HepG2 (cell line): ENCODE data around the gene ITGA6. TPM values are rescaled to one million over a fixed set of nuclear protein-coding genes. Genes with fewer than 3 reads are reported as not detected.

ENCODE experiments used
- CEBPB ChIP-seq: IDR thresholded peaks from 2 replicates; pipeline ENCODE4 v1.6.1; 2011; ENCODE audit warnings: low read depth, low read length, improper control_type of control experiment, borderline replicate concordance
- KAT8 ChIP-seq: IDR thresholded peaks from 2 replicates; pipeline ENCODE4 v1.6.1; 2016; ENCODE audit warnings: missing genetic modification reagents, missing compliant biosample characterization
- KDM2A ChIP-seq: sonication (generic); formaldehyde crosslinking; IDR thresholded peaks from 2 replicates; pipeline ENCODE4 v1.4.0; 2020; ENCODE audit warnings: low read depth, missing genetic modification reagents, borderline replicate concordance
- POGZ ChIP-seq: sonication (generic); formaldehyde crosslinking; IDR thresholded peaks from 2 replicates; pipeline ENCODE4 v1.4.0; 2020; ENCODE audit warnings: mild to moderate bottlenecking, missing genetic modification reagents
- SALL1 ChIP-seq: sonication (generic); formaldehyde crosslinking; IDR thresholded peaks from 2 replicates; pipeline ENCODE4 v1.8.0; 2022; ENCODE audit warnings: mild to moderate bottlenecking, missing genetic modification reagents
- SKI ChIP-seq: fragments of 450-650 bp; IDR thresholded peaks from one replicate; pipeline ENCODE4 v1.6.1; 2018; ENCODE audit warnings: mild to moderate bottlenecking; ENCODE audit not compliant: partially characterized antibody
- SOX5 ChIP-seq: IDR thresholded peaks from 2 replicates; pipeline ENCODE4 v1.6.1; 2016; ENCODE audit warnings: borderline replicate concordance
- TSC22D2 ChIP-seq: sonication (generic); formaldehyde crosslinking; IDR thresholded peaks from 2 replicates; pipeline ENCODE4 v1.5.1; 2020; ENCODE audit warnings: missing genetic modification reagents, mild to moderate bottlenecking, borderline replicate concordance
- ZNF354B ChIP-seq: sonication (generic); formaldehyde crosslinking; IDR thresholded peaks from 2 replicates; pipeline ENCODE4 v1.8.0; 2022; ENCODE audit warnings: mild to moderate bottlenecking, missing genetic modification reagents
- polyA plus RNA-seq, 8 experiments: library from polyadenylated mRNA; depleted of rRNA in 3 of 8; stranded (reverse) in 7 of 8; unstranded in 1 of 8; fragments of >200 nt; fragmentation: Illumina TruSeq in 4 of 8; extraction: Trizol in 4 of 8; gene quantifications; 2 replicates each; pipeline versions ENCODE4 v1.2.1 to v1.2.3, GENCODE V29; 2011 to 2016; ENCODE audit warnings: low read depth in 4 of 8, missing spikeins in 1 of 8, mixed read lengths in 1 of 8; ENCODE audit not compliant: insufficient read depth in 1 of 8
- total RNA-seq, 5 experiments: library from RNA; depleted of rRNA; stranded (reverse); fragments of >200 nt; fragmentation: Illumina TruSeq; extraction: Trizol; gene quantifications; 2 replicates each; pipeline ENCODE4 v1.2.3, GENCODE V29; 2016; ENCODE audit warnings: low read depth in 1 of 5
- TF ChIP-seq, protein P1 (sequence below): sonication (generic); formaldehyde crosslinking; IDR thresholded peaks from 2 replicates; pipeline ENCODE4 v1.5.1; 2020; ENCODE audit warnings: mild to moderate bottlenecking, missing genetic modification reagents
- TF ChIP-seq, protein P2 (sequence below): IDR thresholded peaks from 2 replicates; pipeline ENCODE4 v1.6.1; 2012; ENCODE audit warnings: inconsistent platforms
- TF ChIP-seq, protein P3 (sequence below): sonication (generic); formaldehyde crosslinking; IDR thresholded peaks from 2 replicates; pipeline ENCODE4 v1.4.0; 2020; ENCODE audit warnings: missing genetic modification reagents, borderline replicate concordance
- TF ChIP-seq, protein P4 (sequence below): fragments of 450-650 bp; IDR thresholded peaks from 2 replicates; pipeline ENCODE4 v1.6.1; 2016
- TF ChIP-seq, protein P5 (sequence below): sonication (generic); formaldehyde crosslinking; IDR thresholded peaks from 2 replicates; pipeline ENCODE4 v1.8.0; 2022; ENCODE audit warnings: low read depth, missing genetic modification reagents
- TF ChIP-seq, protein P6 (sequence below), 2 experiments: sonication (generic) in 1 of 2; formaldehyde crosslinking in 1 of 2; IDR thresholded peaks; 2 replicates each; pipeline versions ENCODE4 v1.4.0 to v1.6.1; 2018 to 2020; ENCODE audit warnings: missing genetic modification reagents in 2 of 2, borderline replicate concordance in 1 of 2, low read depth in 1 of 2, mild to moderate bottlenecking in 1 of 2, missing biosample characterization in 1 of 2

Gene ITGA6
- total and polyA plus RNA-seq, 2 of the 13 experiments (the other 11 are each of a cell fraction or from before 2014, with no cell fraction given), result 24.0 to 92.5 TPM

DNA sequence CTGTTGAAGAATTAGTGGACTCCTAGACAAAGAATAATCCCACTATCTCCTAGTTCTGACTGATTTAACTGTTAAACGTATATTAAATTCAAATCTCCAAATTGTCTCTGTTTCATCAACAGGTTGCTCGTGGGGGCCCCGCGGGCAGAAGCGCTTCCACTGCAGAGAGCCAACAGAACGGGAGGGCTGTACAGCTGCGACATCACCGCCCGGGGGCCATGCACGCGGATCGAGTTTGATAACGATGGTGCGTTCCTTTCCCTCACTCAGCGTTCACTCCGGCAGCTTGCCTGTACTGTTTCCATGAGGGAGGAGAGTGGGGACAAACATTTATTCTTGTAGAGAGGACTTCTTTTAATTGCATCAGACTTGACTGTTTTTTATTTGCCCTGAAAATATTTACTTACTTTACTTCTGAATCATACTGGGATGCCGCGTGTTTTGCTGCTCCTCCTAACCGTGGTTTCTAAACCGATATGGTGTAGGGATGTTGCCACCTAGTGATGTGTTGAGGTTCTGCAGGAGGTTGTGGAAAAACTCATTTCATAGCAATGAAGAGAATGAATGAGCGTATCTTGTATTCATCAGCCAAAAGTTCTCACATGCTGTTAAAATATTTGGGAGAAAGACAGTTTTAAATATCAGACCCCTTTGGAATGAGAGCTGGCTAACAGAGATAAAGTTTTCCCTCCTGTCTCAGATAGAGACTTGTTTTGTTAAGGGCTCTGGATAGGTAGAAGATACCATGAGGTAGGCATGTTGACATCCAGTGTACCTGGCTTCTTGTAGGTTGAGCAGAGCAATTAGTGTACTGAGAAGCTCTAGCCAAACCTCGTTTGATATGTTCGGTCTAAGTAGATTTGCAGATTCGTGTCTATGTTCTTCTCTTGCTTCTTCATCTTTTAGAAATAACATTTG, 38.3 kb downstream of the ITGA6 start (continued):
- TF ChIP-seq, protein P1, sequence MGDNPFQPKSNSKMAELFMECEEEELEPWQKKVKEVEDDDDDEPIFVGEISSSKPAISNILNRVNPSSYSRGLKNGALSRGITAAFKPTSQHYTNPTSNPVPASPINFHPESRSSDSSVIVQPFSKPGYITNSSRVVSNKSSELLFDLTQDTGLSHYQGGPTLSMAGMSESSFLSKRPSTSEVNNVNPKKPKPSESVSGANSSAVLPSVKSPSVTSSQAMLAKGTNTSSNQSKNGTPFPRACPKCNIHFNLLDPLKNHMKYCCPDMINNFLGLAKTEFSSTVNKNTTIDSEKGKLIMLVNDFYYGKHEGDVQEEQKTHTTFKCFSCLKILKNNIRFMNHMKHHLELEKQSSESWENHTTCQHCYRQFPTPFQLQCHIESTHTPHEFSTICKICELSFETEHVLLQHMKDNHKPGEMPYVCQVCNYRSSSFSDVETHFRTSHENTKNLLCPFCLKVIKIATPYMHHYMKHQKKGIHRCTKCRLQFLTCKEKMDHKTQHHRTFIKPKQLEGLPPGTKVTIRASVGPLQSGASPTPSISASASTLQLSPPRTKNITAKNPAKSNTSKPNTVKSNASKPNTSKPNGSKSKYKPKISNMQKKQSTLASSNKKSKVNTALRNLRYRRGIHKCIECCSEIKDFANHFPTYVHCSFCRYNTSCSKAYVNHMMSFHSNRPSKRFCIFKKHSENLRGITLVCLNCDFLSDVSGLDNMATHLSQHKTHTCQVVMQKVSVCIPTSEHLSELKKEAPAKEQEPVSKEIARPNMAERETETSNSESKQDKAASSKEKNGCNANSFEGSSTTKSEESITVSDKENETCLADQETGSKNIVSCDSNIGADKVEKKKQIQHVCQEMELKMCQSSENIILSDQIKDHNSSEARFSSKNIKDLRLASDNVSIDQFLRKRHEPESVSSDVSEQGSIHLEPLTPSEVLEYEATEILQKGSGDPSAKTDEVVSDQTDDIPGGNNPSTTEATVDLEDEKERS, result no peak
- TF ChIP-seq, protein P2, sequence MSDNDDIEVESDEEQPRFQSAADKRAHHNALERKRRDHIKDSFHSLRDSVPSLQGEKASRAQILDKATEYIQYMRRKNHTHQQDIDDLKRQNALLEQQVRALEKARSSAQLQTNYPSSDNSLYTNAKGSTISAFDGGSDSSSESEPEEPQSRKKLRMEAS, result peak; percentile 70
- TF ChIP-seq SKI (peak; percentile 31), KAT8 (CRISPR knock-in tag) (peak; percentile 82), SOX5 (CRISPR knock-in tag) (peak; percentile 69; the same call in 1 of the 2 replicates), TSC22D2 (CRISPR knock-in tag) (0 out of 2 replicates have a peak, but pooled peaks have one; percentile 65), ZNF354B (no peak), CEBPB (peak; percentile 85), POGZ (CRISPR knock-in tag) (peak; percentile 36; the same call in 1 of the 2 replicates), SALL1 (CRISPR knock-in tag) (peak; percentile 89), KDM2A (CRISPR knock-in tag) (peak; percentile 78)
- TF ChIP-seq, protein P3, sequence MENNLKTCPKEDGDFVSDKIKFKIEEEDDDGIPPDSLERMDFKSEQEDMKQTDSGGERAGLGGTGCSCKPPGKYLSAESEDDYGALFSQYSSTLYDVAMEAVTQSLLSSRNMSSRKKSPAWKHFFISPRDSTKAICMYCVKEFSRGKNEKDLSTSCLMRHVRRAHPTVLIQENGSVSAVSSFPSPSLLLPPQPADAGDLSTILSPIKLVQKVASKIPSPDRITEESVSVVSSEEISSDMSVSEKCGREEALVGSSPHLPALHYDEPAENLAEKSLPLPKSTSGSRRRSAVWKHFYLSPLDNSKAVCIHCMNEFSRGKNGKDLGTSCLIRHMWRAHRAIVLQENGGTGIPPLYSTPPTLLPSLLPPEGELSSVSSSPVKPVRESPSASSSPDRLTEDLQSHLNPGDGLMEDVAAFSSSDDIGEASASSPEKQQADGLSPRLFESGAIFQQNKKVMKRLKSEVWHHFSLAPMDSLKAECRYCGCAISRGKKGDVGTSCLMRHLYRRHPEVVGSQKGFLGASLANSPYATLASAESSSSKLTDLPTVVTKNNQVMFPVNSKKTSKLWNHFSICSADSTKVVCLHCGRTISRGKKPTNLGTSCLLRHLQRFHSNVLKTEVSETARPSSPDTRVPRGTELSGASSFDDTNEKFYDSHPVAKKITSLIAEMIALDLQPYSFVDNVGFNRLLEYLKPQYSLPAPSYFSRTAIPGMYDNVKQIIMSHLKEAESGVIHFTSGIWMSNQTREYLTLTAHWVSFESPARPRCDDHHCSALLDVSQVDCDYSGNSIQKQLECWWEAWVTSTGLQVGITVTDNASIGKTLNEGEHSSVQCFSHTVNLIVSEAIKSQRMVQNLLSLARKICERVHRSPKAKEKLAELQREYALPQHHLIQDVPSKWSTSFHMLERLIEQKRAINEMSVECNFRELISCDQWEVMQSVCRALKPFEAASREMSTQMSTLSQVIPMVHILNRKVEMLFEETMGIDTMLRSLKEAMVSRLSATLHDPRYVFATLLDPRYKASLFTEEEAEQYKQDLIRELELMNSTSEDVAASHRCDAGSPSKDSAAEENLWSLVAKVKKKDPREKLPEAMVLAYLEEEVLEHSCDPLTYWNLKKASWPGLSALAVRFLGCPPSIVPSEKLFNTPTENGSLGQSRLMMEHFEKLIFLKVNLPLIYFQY (CRISPR knock-in tag), result 0 out of 2 replicates have a peak, but pooled peaks have one; percentile 31
- TF ChIP-seq, protein P4, sequence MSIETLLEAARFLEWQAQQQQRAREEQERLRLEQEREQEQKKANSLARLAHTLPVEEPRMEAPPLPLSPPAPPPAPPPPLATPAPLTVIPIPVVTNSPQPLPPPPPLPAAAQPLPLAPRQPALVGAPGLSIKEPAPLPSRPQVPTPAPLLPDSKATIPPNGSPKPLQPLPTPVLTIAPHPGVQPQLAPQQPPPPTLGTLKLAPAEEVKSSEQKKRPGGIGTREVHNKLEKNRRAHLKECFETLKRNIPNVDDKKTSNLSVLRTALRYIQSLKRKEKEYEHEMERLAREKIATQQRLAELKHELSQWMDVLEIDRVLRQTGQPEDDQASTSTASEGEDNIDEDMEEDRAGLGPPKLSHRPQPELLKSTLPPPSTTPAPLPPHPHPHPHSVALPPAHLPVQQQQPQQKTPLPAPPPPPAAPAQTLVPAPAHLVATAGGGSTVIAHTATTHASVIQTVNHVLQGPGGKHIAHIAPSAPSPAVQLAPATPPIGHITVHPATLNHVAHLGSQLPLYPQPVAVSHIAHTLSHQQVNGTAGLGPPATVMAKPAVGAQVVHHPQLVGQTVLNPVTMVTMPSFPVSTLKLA, result peak; percentile 59
- TF ChIP-seq, protein P5, sequence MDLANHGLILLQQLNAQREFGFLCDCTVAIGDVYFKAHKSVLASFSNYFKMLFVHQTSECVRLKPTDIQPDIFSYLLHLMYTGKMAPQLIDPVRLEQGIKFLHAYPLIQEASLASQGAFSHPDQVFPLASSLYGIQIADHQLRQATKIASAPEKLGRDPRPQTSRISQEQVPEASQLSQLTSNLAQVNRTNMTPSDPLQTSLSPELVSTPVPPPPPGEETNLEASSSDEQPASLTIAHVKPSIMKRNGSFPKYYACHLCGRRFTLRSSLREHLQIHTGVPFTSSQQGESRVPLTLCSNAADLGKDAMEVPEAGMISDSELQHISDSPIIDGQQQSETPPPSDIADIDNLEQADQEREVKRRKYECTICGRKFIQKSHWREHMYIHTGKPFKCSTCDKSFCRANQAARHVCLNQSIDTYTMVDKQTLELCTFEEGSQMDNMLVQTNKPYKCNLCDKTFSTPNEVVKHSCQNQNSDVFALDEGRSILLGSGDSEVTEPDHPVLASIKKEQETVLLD, result no peak
- TF ChIP-seq, protein P6, sequence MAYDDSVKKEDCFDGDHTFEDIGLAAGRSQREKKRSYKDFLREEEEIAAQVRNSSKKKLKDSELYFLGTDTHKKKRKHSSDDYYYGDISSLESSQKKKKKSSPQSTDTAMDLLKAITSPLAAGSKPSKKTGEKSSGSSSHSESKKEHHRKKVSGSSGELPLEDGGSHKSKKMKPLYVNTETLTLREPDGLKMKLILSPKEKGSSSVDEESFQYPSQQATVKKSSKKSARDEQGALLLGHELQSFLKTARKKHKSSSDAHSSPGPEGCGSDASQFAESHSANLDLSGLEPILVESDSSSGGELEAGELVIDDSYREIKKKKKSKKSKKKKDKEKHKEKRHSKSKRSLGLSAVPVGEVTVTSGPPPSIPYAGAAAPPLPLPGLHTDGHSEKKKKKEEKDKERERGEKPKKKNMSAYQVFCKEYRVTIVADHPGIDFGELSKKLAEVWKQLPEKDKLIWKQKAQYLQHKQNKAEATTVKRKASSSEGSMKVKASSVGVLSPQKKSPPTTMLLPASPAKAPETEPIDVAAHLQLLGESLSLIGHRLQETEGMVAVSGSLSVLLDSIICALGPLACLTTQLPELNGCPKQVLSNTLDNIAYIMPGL (CRISPR knock-in tag; IDR thresholded peaks at IDR 0.05; ENCODE audit: borderline replicate concordance in 1 of 2, low read depth in 1 of 2), result peak; percentile 87 to 89; a peak in 3 of 4 replicates
